RWPE1 (cell line): ENCODE measurements around the gene TMED8.
"Not testable (repeated sequence)": the region's sequence is repeated elsewhere in the genome, so short reads cannot be mapped to it uniquely, and the experiment has no call there.

Source experiments
- CTCF ChIA-PET: fragments of 350-600 bp; sonication (Branson Sonifier 250); formaldehyde crosslinking; extraction: SDS; loops from one replicate; lab custom pipeline; 2021; lab: Yijun Ruan, JAX
- POLR2A ChIA-PET: fragments of 400-600 bp; formaldehyde crosslinking; extraction: SDS; loops from one replicate; lab custom pipeline; 2020; ENCODE audit warnings: antibody characterized with exemption; ENCODE audit not compliant: low non-redundant PET; lab: Yijun Ruan, JAX
- DNase-seq: peaks from one replicate; pipeline ENCODE4 v3.0.0; 2012; ENCODE audit warnings: low spot score
- H3K27ac ChIP-seq: fragments of 450-650 bp; 2 replicates; pipeline ENCODE4 v1.5.1; 2017
- CTCF ChIP-seq: fragments of 450-650 bp; conservative IDR thresholded peaks from 2 replicates; pipeline ENCODE4 v1.5.1; 2017; ENCODE audit warnings: low read depth, mild to moderate bottlenecking

The TMED8 gene

GRCh38 chr14:77320238-77320935 lies 56.5 kb downstream of the TMED8 start, which contains the start of gene POMT2:
POMT2 (minus strand) TSS chr14:77320883; CDS start chr14:77320681, 202 bp downstream.
- TF ChIP-seq CTCF = peak; percentile 46
- ChIA-PET CTCF (interaction anchor here (0.6 kb wide), 1 partner anchor 110 kb away, joined by 3 read pairs; no protein-coding TSS in a partner anchor), POLR2A (interaction anchor here (0.7 to 1.2 kb wide), 3 partner anchors 16 to 235 kb away, joined by 3 to 5 read pairs (median 3); partner anchors contain the start of genes SAMD15 and TMED8)
- peak within 1 kb of the TSS; percentile 94 for H3K27ac ChIP-seq
- DNase-seq = peak; percentile 93

- CTCF ChIA-PET = no interaction called here
- TF ChIP-seq CTCF = no peak
- no peak overlapping the region for H3K27ac ChIP-seq
- no peak for DNase-seq
- POLR2A ChIA-PET = no interaction called here
These were observed 57.5 kb downstream of the TMED8 start for GRCh38 chr14:77319422-77319821.

- H3K27ac ChIP-seq, DNase-seq, CTCF ChIA-PET, POLR2A ChIA-PET: not testable (repeated sequence)
These were observed 58.1 kb downstream of the TMED8 start for GRCh38 chr14:77318756-77319155.

GRCh38 chr14:77318006-77318553 lies 58.8 kb downstream of the TMED8 start:
- no peak for DNase-seq
- CTCF ChIA-PET = no interaction called here
- no peak overlapping the region for H3K27ac ChIP-seq
- no peak for TF ChIP-seq CTCF
- POLR2A ChIA-PET = no interaction called here

GRCh38 chr14:77316872-77317301 lies 60.0 kb downstream of the TMED8 start:
- peak overlapping the region; percentile 64 for H3K27ac ChIP-seq
- DNase-seq = no peak
- CTCF ChIA-PET = interaction anchor here (0.6 to 2.6 kb wide), 5 partner anchors 10 to 165 kb away, joined by 3 to 49 read pairs (median 10); no protein-coding TSS in a partner anchor
- no peak for TF ChIP-seq CTCF
- POLR2A ChIA-PET = no interaction called here

- H3K27ac ChIP-seq = peak overlapping the region; percentile 64; the same call in 1 of the 2 replicates
- DNase-seq = no peak
- POLR2A ChIA-PET = no interaction called here
- CTCF ChIA-PET = interaction anchor here (0.6 to 2.6 kb wide), 17 partner anchors 9 to 440 kb away, joined by 3 to 49 read pairs (median 4); no protein-coding TSS in a partner anchor
- peak; percentile 59 for TF ChIP-seq CTCF
These were observed 60.7 kb downstream of the TMED8 start for GRCh38 chr14:77316195-77316505.
